HG03442 (cell line): ENCODE measurements around the gene DIAPH2.

Source experiments
- ATAC-seq: cut with Tn5 transposase; IDR thresholded peaks from one replicate; pipeline ENCODE4 v1.9.1; 2021; ENCODE audit warnings: mild to moderate bottlenecking, moderate library complexity; ENCODE audit not compliant: unreplicated experiment

DIAPH2 gene

GRCh38 chrX:97158269-97158668 lies 473.6 kb downstream of the DIAPH2 start:
- ATAC-seq: no peak

- no peak for ATAC-seq
These were observed 475.5 kb downstream of the DIAPH2 start for GRCh38 chrX:97159916-97160800.

- peak; percentile 77 for ATAC-seq
These were observed 482.7 kb downstream of the DIAPH2 start for GRCh38 chrX:97167333-97167732.

- ATAC-seq: no peak
These were observed 484.0 kb downstream of the DIAPH2 start for GRCh38 chrX:97168646-97169045.

GRCh38 chrX:97175147-97175546 lies 490.5 kb downstream of the DIAPH2 start:
- no peak for ATAC-seq

GRCh38 chrX:97189668-97190067 lies 505.0 kb downstream of the DIAPH2 start:
- ATAC-seq: no peak

- no peak for ATAC-seq
These were observed 514.9 kb downstream of the DIAPH2 start for GRCh38 chrX:97199501-97199900.

GRCh38 chrX:97200454-97200853 lies 515.8 kb downstream of the DIAPH2 start:
- ATAC-seq: no peak

- no peak for ATAC-seq
These were observed 525.9 kb downstream of the DIAPH2 start for GRCh38 chrX:97210501-97210900.

- no peak for ATAC-seq
These were observed 526.4 kb downstream of the DIAPH2 start for GRCh38 chrX:97211070-97211469.

GRCh38 chrX:97215186-97215585 lies 530.5 kb downstream of the DIAPH2 start:
- no peak for ATAC-seq

- no peak for ATAC-seq
These were observed 539.5 kb downstream of the DIAPH2 start for GRCh38 chrX:97224148-97224547.

GRCh38 chrX:97229318-97229717 lies 544.7 kb downstream of the DIAPH2 start:
- ATAC-seq: no peak

GRCh38 chrX:97230948-97231347 lies 546.3 kb downstream of the DIAPH2 start:
- ATAC-seq: no peak

GRCh38 chrX:97234471-97235081 lies 549.9 kb downstream of the DIAPH2 start:
- peak; percentile 100 for ATAC-seq

- no peak for ATAC-seq
These were observed 554.0 kb downstream of the DIAPH2 start for GRCh38 chrX:97238632-97239031.

- no peak for ATAC-seq
These were observed 567.5 kb downstream of the DIAPH2 start for GRCh38 chrX:97252111-97252510.

GRCh38 chrX:97260679-97261078 lies 576.0 kb downstream of the DIAPH2 start:
- no peak for ATAC-seq

GRCh38 chrX:97266406-97267121 lies 581.9 kb downstream of the DIAPH2 start:
- ATAC-seq: no peak

GRCh38 chrX:97267396-97268181 lies 582.9 kb downstream of the DIAPH2 start:
- no peak for ATAC-seq

- no peak for ATAC-seq
These were observed 583.6 kb downstream of the DIAPH2 start for GRCh38 chrX:97268182-97268680.
